Effector CD4-positive, alpha-beta T cell (primary cell): Measurements from ENCODE around the gene FPR3.
"Not testable (repeated sequence)": the region's sequence is repeated elsewhere in the genome, so short reads cannot be mapped to it uniquely, and the experiment has no call there.

Experiments used
- DNase-seq: peaks from one replicate; pipeline ENCODE4 v3.0.0-alpha.2; 2020

The FPR3 gene

DNA sequence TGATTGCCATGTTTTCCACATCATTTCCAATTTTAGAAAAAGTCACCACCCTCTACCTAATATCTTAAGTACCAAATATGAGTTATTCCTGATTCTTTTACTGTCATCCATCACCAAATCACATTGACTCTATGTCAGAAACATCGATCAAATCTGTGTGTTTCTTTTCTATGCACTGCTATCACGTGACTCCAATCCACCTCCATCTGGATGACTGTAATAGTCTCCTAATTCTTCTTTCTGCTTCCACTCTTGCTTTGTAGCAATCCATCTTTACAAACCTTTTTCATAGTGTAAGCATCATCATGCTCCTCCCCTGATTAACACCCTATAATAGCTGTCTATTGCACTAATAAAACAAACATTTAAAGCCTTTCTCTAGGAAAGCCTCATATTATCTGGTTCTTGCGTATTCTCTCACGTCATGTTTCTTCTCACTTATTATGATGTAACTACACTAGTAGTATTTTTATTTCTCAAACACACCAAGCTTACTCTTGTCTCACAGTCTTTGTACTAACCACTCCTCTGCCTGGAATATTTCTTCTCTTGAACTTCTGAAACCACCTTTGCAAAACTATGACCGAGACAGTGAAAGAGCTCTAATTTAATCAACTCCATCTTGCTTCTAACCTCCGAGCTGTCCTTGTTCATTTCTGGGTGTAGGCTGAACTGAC is 10.7 kb upstream of the FPR3 start:
- no peak for DNase-seq

DNA sequence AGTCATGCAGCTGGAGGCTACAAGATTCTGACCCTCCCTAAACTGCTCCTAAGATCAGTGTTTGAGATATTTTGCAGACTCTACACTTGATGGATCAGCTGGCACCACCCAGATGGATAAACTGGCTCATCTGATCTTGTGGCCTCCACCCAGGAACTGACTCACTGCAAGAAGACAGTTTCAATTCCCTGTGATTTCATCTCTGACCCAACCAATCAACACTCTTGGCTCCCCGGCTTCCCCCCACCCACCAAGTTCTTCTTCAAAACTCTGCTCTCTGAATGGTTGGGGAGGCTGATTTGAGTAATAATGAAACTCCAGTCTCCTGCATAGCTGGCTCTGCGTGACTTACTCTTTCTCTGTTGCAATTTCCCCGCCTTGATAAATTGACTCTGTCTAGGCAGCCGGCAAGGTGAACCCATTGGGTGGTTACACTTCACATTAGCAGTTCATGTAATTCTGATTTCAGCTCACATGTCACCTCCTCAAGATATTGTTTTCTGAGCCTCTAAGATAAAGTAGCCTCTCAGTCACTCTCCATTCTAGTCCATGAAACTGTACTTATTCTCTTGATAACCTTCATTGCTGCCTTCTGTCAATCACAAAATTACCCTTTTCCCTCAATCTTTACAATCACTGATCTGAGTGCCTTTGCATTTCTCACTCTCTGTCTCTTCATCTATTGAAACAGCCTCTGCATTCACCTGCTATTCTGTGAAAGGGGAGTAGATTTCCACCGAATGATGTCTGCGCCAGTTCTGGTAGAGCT is 9.9 kb upstream of the FPR3 start:
- no peak for DNase-seq

DNA sequence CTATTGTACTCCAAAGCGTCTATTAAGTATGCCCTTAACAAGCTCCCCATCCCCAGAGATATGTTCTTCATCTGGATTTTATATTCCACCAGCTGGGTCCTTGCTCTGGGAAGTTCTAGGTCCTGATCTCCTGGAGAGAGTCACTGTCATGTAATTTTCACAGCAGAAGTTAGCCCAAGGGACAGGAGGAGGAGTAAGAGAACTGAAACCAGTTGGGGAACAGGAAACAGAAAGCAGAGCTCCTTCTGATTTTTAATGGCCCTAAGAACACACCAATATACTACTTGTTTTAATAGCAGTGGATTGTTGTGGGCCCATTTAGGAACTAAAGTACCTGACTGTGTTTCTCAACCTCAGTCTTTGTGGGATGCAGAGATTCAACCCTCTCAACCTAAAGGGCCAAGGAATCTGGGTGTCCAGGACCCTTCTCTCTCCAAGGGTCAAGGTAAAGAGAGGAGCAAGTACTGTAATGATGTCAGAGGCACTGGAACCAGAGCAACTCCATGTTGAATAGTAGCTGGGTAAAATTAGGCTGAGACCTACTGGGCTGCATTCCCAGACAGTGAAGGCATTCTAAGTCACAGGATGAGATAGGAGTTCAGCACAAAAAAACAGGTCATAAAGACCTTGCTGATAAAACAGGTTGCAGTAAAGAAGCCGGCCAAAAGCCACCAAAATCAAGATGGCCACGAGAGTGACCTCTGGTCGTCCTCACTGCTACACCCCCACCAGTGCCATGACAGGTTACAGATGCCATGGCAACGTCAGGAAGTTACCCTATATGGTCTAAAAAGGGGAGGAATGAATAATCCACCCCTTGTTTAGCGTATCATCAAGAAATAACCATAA is 8.1 kb upstream of the FPR3 start:
- DNase-seq, result no peak

DNA sequence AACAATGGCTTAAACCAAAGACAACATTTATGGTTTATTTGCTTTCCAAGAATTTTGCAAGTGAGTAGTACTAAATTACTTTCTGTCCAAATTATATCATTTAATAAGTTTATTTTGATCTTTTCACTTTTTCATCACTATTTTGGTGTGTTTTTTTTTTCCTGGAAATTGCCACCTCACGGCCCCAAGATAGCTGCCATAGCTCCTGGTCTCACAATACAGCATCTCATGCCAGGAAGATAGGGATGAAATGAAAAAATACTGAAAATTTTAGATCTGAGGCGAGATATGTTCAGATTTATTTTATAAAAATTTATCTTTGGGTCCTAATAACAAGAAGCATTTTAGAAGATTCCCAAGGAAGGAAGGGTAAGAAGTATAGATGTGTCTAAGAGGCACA is 6.9 kb upstream of the FPR3 start:
- DNase-seq, result no peak

DNA sequence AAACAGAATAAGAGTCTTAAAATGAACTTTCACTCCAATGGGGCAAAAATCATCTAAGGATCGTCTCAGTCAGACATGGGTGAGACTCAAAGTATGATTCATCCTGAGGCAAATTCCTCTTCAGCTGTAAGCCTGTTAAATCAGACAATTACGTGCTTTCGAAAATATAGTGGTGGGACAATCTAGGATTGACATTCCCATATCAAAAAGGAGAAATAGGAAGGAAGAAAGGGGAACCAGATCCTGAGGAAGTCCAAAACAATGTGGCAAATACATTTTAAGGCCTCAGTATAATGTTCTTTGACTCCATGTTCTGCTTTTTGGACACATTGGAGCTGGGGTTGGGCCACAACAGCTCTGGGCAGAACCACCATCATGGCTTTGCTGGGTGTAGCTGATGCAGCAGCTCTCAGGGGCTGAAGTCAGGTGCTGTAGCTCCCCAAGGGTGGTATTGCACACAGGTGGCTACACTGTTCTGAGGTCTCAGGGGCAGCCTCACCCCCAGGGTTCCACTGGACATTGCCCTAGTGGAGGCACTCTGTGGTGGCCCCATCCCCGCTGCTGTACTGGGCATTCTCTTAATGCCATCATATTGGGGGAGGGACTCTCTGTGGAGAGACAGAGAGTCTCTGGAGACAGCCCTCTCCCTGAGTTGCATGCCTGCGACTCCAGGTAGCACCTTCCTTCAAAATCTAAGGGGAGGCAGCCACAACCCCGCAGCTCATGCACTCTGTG is 5.7 kb upstream of the FPR3 start:
- DNase-seq, result no peak

DNA sequence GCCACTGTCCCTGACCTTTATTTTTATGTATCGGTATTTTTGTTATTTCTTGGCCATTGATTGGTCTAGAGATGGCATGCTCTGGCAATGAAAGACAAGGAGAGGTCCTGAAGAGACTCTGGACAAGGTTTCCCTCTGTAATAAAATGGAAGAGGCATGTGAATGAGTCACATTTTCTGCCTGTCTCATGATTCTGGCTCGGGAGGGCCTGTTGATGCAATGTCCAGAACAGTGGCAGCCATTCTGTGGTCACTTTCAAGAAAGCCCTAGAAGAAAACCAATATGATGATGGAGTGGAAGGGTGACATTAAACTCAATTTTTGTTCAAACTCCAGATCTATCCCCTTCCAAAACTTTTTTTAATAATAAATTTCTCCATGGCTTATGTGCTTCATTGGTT is 2.0 kb upstream of the FPR3 start:
- no peak for DNase-seq

DNA sequence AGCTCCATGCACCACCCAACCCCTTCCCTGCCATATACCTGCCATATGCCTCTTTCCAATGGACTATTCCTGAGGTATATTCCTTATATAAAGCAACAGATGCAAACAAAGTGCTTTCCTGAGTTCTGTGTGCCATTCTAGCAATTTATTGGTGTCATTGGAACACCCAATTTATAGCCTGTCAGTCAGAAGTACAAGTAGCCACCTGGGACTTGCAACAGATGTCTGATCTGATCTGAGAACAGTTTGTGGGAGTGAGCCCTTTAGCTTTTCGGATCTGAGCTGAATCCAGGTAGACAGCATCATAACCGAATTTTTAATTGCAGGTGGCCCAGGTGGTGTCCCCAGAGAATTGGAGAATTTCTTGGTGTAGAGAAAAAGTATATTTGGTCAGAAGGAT is 963 bp upstream of the FPR3 start:
- no peak for DNase-seq

DNA sequence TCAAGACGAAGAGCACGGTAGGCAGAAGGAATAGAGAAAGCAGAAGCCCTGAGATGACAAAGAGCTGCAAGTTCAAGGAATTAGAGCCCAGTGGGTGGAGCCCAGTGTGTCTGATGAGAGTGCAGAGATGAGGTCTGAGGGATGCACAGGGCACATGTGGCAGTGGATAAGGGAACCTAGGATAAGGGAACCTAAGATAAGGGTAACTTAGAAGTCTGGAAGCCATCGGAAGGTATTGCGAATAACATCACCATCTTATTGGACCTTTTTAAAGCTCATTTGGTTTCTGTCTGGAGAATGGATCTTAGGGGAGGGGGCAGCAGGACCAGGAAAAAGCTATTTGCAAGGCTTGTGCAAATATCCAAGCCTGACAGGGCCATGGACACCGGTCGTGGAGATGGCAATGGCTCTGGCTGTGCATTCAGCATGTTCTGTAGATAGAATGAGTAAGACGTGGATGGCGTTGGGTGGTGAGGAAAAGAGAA is 1.3 kb downstream of the FPR3 start:
- no peak for DNase-seq

DNA sequence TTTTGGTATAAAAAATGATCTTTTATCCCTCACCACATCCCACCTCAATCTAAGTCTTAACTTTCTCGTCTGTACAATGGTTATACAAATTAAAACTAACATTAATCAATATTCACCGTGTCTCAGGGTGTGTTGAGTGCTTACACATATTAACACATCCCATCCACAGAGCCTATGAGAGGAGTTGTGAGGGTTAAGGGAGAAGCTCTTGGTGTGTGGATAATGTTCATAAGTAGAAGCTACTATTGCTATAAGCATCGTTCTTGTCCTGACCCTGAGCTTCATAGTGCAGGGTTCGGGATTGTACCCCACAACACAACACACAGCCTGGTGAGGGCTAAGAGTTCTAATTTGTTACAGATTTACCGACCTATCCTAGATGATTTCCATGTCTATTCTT is 2.5 kb downstream of the FPR3 start:
- no peak for DNase-seq

DNA sequence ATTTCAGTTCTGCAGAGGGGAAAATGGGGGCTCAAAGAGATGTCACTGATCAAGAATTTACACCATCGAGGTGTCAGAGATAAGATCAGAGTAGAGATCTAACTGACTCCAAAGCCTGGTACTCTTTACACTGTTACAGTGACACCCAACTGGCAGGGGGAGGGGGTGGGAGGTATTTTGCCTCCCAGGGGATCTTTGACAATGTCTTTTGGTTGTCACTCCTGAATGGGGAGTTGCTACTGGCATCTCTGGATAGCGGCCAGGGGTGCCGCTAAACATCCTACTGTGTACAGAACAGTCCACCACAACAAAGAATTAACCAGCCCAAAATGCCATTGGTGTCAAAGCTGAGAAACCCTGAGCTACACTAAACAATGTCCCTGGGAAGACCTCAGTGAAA is 3.1 kb downstream of the FPR3 start:
- DNase-seq, result no peak

DNA sequence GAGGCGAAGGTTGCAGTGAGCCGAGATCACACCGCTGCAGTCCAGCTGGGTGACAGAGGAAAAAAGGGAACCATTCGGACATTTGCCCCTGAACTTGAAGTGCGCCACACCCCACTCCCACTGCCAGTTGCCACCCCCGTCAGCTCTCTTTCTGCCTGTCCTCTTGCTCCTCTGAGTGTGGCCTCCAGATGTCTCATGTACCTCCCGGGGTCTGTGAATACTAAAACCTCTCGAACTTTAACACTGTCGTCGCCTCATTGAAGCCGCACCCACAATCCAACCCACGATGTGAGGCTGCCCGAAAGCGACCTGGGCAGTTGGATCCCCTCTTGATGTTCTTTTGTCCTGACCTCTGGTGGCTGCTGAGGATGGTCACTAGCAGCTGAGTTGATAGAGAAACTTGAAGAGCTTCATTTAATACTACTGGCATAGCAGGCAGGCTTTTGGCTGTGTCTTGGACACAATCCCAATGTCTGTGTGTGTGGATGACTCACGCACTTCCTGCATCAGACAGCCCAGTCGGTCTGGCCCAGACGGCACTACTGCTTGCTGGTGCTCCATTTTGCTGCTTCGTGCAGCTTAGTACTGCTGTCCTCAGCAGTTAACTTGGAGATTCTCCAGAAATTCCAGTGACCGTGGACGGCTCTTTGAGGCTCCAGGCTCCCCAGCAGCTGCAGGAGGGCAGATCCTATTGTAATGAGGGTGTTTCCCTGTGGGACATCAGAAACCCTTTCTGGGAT is 4.2 kb downstream of the FPR3 start:
- no peak for DNase-seq

DNA sequence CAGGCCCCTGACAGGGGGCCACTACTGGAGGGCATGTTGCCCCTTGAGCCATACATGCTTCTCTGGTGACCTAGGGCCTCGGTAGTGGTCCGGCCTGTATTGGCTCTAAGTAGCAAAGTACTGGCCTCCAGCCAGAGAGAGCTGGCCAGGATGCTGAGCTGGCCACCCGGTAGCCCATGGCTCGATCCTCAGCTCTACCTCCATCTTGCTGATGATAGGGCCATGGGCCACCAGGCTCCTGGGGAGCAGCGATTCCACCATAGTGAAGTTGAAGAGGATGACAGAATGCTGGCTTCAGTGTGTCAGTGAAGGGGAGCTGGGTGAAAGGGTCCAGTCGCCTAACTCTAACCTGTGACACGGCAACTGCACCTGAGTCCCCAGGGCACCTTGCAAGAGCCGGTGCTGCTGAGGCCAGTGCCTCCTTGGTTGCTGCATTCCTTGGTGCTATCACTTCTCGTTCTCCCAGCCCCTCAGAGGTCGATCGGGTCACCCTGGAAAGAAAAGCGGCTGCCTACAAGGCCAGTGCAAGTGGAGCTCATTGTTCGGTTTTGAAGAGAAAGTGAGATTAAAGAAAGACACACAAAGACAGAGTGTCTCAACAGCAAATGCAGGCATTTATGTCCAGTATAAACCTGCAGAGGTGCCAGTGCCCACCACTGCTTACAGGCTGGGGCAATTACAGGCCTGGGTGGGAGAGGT is 5.0 kb downstream of the FPR3 start:
- DNase-seq, result no peak

DNA sequence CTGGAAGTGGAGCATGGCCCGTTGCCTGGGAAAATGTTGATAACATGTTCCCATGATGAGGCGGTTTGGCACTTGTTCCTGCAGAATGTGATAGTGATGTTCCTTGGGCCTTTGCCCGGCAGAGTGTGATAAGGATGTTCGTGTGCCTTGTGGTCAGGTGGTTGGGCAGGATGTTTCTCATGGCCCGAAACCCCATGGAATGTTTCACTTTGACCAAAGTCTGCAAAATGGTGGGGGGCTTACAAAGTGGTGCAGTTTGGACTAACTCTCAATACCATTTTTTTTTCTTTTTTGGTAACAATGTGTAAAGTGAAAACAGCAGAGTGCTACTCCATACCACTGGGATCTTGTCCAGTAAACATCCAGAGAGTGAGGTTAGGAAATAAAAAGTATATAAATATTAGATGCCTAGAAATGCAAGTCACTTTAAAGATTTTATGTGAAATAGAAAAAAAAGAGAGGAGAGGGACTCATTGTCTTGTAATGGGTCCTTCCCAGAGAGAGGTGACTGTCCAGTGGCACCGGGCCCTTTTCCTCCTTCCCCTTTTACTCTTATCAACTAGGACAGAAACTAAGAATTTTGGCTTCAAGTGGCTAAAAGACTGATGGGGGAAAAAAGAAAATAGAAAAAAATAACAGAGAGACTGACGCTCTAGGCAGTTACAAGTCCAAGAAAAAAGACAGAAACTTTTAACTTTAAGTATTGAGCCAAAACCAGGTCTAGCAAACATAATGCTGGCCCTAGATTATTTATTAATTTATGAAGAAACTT is 5.7 kb downstream of the FPR3 start:
- DNase-seq, result no peak

DNA sequence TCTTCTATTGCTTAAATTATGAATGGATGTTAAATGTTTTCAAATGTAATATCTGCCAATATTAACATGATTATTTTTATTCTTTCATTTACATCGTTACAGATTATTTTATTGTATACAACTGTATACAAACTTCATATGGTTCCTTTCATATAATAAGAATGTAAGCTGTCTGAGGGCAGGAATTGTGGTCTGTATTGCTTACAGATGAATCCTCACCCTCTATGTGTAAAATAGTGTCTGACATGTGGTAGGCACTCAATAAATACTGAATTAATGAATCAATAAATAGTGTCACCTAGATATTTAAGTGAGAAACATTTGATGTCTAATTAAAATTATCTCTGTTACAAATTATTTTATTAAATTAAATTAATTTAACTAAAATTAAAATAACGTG is 7.8 kb downstream of the FPR3 start:
- DNase-seq, result no peak

DNA sequence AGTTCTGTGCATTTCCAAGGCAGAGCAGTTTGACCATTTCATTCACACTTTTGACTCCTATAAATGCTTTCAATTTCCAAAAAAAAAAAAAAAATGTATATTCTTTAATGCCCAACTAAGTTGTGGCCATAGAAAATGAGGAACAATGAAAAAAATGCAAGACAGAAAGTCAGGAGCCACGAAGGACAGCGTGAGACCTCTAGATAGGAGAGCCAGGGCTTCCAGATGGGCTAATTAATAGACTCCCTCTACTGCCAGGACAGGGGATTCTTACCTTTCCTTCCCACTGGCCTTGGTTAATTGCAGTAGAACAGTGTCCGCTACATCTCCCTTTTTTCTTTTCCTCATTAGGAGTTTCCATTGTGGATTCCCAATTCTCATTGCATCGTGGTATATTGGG is 8.6 kb downstream of the FPR3 start:
- DNase-seq, result no peak

DNA sequence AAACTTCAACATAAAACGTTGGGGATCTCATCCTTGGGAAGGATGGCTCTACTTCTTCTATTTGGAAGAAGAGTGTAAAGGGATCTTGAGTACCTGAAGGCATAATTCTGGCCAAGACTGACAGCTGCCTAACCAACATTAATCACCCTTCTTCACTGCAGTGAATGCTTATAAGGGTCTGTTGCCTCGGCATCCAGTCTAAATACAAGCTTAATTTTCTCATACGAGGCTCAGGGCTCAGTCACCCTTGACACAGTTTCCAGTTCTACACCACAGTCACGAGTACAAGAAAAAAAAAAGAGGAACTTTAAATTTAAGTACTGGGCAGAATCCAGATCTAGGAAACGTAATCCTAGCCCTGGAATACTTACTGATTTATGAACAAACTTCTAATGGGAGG is 9.0 kb downstream of the FPR3 start:
- DNase-seq, result no peak

DNA sequence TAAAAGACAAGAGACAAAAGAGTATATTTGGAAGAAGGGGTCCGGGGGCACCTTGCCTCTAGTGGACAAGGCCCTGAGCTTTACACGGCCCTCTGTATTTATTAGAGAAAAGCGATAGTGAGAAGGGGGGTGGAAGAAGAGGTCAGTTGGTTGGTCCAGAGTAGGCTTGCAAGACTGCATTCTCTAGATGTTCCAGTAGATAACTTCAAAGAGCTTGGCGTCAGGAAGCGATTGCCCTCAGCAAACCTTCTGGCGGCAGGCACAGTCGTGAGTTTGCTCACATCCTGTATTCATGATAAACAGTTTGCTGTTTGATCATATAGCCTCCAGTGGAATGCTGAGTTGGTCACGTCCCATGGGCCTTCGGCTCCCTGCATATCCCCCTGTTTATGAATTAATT is 9.8 kb downstream of the FPR3 start:
- DNase-seq, result not testable (repeated sequence)

DNA sequence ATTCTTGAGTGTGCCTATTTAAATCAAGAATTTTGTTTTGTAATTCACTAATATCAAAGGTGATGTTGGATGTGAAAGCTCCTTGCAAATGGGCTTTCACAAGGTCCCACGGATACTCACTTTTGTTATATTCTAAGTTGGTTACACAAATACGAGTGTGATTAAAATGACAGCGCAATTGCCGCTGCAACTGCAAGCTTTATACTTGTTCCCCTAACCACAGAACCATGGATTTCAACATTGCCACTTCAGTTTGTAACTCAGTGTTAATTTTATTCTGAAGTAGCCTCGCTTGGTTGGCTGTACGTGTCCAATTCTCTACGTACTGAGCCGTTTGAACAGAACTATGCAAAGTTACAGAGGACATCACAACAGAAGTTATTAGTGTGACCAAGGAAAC is 10.4 kb downstream of the FPR3 start:
- not testable (repeated sequence) for DNase-seq

DNA sequence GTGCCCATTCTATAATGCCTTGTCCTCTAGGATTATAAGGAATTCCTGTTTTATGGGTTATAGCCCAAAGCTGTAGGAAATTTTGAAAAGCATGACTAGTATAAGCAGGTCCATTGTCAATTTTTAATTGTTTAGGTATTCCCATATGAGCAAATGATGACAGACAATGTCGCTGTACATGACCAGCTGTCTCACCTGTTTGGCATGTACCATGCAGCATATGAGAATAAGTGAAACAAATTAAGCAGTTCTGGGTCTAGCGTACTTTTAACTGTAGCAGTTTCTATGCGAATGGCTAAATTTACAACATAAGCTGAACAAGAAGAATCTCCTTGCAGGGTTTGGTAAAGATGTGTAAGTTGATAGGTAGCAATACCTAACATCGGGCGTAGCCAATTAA is 11.6 kb downstream of the FPR3 start:
- DNase-seq, result not testable (repeated sequence)

DNA sequence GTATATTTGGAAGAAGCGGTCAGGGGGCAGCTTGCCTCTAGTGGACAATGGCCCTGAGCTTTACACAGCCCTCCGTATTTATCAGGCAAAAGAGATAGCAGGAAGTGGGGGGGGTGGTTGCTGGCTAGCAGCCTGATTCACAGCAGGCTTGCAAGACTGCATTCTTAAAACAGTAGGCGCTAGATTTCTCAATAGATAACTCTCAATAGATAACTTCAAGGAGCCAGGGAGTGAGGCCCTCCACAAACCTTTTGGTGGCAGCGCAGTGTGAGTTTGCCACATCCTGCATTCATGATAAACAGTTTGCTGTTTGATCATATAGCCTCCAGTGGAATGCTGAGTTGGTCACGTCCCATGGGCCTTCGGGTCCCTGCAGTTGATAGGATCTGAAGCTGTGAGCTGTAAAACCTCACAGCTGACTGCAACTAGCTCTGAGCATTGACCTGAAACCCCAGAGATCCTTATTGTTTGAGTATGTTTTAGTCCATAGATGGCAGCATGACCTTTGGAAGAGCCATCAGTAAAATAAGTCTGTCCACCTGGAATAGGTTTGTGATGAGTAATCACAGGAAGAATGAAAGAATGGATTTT is 12.2 kb downstream of the FPR3 start:
- no peak for DNase-seq
